Spleen (tissue), 11 donors: ENCODE data around the gene CLC. TPM values are rescaled to one million over a fixed set of nuclear protein-coding genes. Genes with fewer than 3 reads are reported as not detected.

Experiments
- DNase-seq: peaks from one replicate; pipeline ENCODE4 v3.0.0-alpha.2; 2020
- H3K27ac ChIP-seq, 8 donors: fragments of 200-600 bp; sonication (generic) in 7 of 8; 1 replicate in 4 of 8; 2 replicates in 4 of 8; pipeline versions ENCODE4 v1.5.0 to v1.8.0; 2016 to 2021; ENCODE audit warnings: inconsistent platforms in 4 of 8, mild to moderate bottlenecking in 4 of 8, moderate library complexity in 1 of 8
- H3K27me3 ChIP-seq, 7 donors: fragments of 200-600 bp; sonication (generic) in 6 of 7; replicated peaks in 1 of 7; 1 replicate in 4 of 7; 2 replicates in 3 of 7; pipeline versions ENCODE4 v1.5.0 to v1.8.0; 2016 to 2021; ENCODE audit warnings: inconsistent platforms in 3 of 7, mild to moderate bottlenecking in 1 of 7
- H3K36me3 ChIP-seq, 6 donors: fragments of 200-600 bp; sonication (generic) in 5 of 6; 1 replicate in 4 of 6; 2 replicates in 2 of 6; pipeline versions ENCODE4 v1.5.0 to v1.8.0; 2016 to 2021; ENCODE audit warnings: inconsistent platforms in 2 of 6
- H3K4me1 ChIP-seq, 6 donors: fragments of 200-600 bp; sonication (generic) in 5 of 6; 1 replicate in 3 of 6; 2 replicates in 3 of 6; pipeline versions ENCODE4 v1.5.0 to v1.8.0; 2016 to 2021; ENCODE audit warnings: inconsistent platforms in 3 of 6
- H3K4me3 ChIP-seq, 8 donors: fragments of 200-600 bp; sonication (generic) in 7 of 8; 1 replicate in 4 of 8; 2 replicates in 4 of 8; pipeline versions ENCODE4 v1.5.0 to v1.8.0; 2016 to 2021; ENCODE audit warnings: inconsistent platforms in 4 of 8, mild to moderate bottlenecking in 4 of 8, moderate library complexity in 2 of 8
- H3K9me3 ChIP-seq, 8 donors: fragments of 200-600 bp; sonication (generic) in 7 of 8; 1 replicate in 4 of 8; 2 replicates in 4 of 8; pipeline versions ENCODE4 v1.5.0 to v1.8.0; 2016 to 2021; ENCODE audit warnings: inconsistent platforms in 4 of 8
- POLR2A ChIP-seq, 3 donors: fragments of 450-650 bp; IDR thresholded peaks; one replicate each; pipeline ENCODE4 v1.5.1; 2017; ENCODE audit warnings: antibody characterized with exemption in 3 of 3, mild to moderate bottlenecking in 1 of 3
- POLR2AphosphoS5 ChIP-seq, 3 donors: sonication (generic); formaldehyde crosslinking; IDR thresholded peaks; one replicate each; pipeline ENCODE4 v1.5.1; 2017; ENCODE audit warnings: antibody characterized with exemption in 3 of 3
- WGBS, 5 donors: extraction: QIAGEN DNeasy Blood & Tissue Kit in 3 of 5; methylation state at CpG; one replicate each; pipeline versions ENCODE4 v1.1.5 to v1.1.7; 2013 to 2018; 5-methylcytosine and 5-hydroxymethylcytosine counted together
- intact Hi-C: fragments of 100-400 bp; cut with DNase I; formaldehyde crosslinking; loops from one replicate; pipeline ENCODE4 v1.15.0; 2023; ENCODE audit warnings: low total_unique reads
- polyA plus RNA-seq, 3 donors: library from polyadenylated mRNA; stranded (reverse); fragments of 200-250 nt; gene quantifications; one replicate each; pipeline ENCODE4 v1.2.1, GENCODE V29; 2013
- total RNA-seq, 7 donors: library from RNA; depleted of rRNA in 3 of 7; stranded (reverse); fragments of >200 nt in 3 of 7; fragmentation: NEBNext Ultra II Directional in 4 of 7; extraction: Animal tissue kit (Norgen Biotek cat#: 25700) in 4 of 7; gene quantifications; one replicate each; pipeline versions ENCODE4 v1.1.0 to v1.2.1, GENCODE V29; 2016 to 2021
- TF ChIP-seq, protein P1 (sequence below), 11 experiments: fragments of 200-600 bp in 7 of 11; fragments of 450-650 bp in 4 of 11; sonication (generic) in 4 of 11; IDR thresholded peaks in 8 of 11; conservative IDR thresholded peaks in 3 of 11; 1 replicate in 7 of 11; 2 replicates in 4 of 11; pipeline versions ENCODE4 v1.4.0 to v1.8.0; 2016 to 2021; ENCODE audit warnings: antibody characterized with exemption in 11 of 11, inconsistent platforms in 4 of 11, mild to moderate bottlenecking in 1 of 11
- donor health status: healthy with polysubstance abuse.
- donor health status: DM: no; HTN: no; CAD: no; lungs with moderate emphysema.
- donor health status: DM: no; HTN: no; CAD: no.
- donor health status: Bipolar disorder and iron deficiency.
- donor health status: healthy.
- donor health status: DM: no; HTN: no; CAD: no.
- donor health status: DM: yes; HTN: yes; CAD: no.

Gene CLC
- total and polyA plus RNA-seq, 10 donors, result 2.7 to 20.1 (median 6.2) TPM; not detected in 1

- TF ChIP-seq, protein P1, sequence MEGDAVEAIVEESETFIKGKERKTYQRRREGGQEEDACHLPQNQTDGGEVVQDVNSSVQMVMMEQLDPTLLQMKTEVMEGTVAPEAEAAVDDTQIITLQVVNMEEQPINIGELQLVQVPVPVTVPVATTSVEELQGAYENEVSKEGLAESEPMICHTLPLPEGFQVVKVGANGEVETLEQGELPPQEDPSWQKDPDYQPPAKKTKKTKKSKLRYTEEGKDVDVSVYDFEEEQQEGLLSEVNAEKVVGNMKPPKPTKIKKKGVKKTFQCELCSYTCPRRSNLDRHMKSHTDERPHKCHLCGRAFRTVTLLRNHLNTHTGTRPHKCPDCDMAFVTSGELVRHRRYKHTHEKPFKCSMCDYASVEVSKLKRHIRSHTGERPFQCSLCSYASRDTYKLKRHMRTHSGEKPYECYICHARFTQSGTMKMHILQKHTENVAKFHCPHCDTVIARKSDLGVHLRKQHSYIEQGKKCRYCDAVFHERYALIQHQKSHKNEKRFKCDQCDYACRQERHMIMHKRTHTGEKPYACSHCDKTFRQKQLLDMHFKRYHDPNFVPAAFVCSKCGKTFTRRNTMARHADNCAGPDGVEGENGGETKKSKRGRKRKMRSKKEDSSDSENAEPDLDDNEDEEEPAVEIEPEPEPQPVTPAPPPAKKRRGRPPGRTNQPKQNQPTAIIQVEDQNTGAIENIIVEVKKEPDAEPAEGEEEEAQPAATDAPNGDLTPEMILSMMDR (IDR thresholded peaks at IDR 0.05 in 8 of 11, conservative IDR thresholded peaks at IDR 0.05 in 3 of 11), result no peak
- TF ChIP-seq POLR2A (IDR thresholded peaks at IDR 0.05), result no peak
- no peak for TF ChIP-seq POLR2AphosphoS5 (IDR thresholded peaks at IDR 0.05)
- no peaks in the 10 kb centered on the region for H3K36me3 ChIP-seq
- DNase-seq, result no peak
- H3K4me1 ChIP-seq, result no peaks in the 10 kb centered on the region
- intact Hi-C loops, result no loop called here
- WGBS, 5 donors, result 47 to 93% (median 89%) methylated on average over 1 of the region's 1 CpG
- H3K9me3 ChIP-seq, result no peaks in the 10 kb centered on the region
- H3K27me3 ChIP-seq, result peaks cover 0 to 17% (median 0%) of the 10 kb centered on the region in 7 donors
- H3K4me3 ChIP-seq, result no peak overlapping the region
- no peak overlapping the region for H3K27ac ChIP-seq
Measured at GRCh38 chr19:39731685-39732084, 6.1 kb downstream of the CLC start.

DNA sequence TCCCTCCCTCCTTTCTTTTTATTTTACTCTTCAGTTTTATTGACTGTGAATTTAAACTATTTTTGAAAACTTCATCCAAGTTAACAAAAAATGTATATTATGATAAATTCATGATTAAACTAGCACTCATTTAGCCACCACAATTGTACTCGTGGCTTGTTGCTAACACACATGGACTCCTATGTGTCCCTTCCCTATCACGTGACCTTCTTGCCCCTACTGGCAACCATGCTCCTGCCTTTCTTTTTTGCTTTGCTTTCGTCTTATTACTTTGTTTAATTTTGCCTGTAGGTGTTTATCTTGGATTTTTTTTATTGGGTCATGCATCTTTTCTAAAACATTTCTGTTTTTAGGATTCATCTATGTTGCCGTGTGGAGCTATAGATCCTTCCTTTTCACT, 8.2 kb downstream of the CLC start:
- Histone ChIP-seq H3K36me3 (no peaks in the 10 kb centered on the region), H3K9me3 (no peaks in the 10 kb centered on the region), H3K4me1 (no peaks in the 10 kb centered on the region), H3K27me3 (peaks cover 0 to 21% (median 0%) of the 10 kb centered on the region in 7 donors), H3K4me3 (no peak overlapping the region), H3K27ac (no peak overlapping the region)
- DNase-seq, result no peak
- WGBS, 5 donors, result 57 to 80% (median 65%) methylated on average over 4 of the region's 4 CpGs
- no peak for TF ChIP-seq POLR2AphosphoS5 (IDR thresholded peaks at IDR 0.05)
- TF ChIP-seq, protein P1 (IDR thresholded peaks at IDR 0.05 in 8 of 11, conservative IDR thresholded peaks at IDR 0.05 in 3 of 11), result no peak
- no peak for TF ChIP-seq POLR2A (IDR thresholded peaks at IDR 0.05)
- intact Hi-C loops, result no loop called here

DNA sequence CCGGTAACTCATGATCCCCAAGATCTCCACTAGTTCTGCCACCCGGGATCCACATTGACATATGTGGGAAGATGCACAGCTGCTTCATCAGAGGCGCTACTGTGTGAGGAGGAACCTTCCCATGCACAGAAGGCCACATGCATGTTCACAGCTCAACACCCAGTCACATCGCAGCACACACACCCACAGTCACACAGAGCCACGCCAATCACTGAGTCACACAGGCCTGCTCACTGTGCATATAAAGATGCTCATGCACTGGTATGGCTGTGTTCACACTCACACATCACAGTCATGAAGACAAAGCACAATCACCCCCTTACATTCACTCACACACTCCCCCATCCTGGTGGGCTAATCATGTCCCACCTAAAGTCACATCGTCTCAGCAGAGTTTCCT, 9.8 kb downstream of the CLC start:
- no peak for TF ChIP-seq POLR2AphosphoS5 (IDR thresholded peaks at IDR 0.05)
- TF ChIP-seq, protein P1 (IDR thresholded peaks at IDR 0.05 in 8 of 11, conservative IDR thresholded peaks at IDR 0.05 in 3 of 11), result no peak
- Histone ChIP-seq H3K27me3 (peaks cover 0 to 32% (median 3%) of the 10 kb centered on the region in 7 donors), H3K4me3 (no peak overlapping the region), H3K9me3 (no peaks in the 10 kb centered on the region), H3K4me1 (no peaks in the 10 kb centered on the region), H3K36me3 (no peaks in the 10 kb centered on the region), H3K27ac (no peak overlapping the region)
- intact Hi-C loops, result no loop called here
- WGBS, 5 donors, result 88 to 91% (median 89%) methylated on average over 6 of the region's 6 CpGs
- DNase-seq, result no peak

DNA sequence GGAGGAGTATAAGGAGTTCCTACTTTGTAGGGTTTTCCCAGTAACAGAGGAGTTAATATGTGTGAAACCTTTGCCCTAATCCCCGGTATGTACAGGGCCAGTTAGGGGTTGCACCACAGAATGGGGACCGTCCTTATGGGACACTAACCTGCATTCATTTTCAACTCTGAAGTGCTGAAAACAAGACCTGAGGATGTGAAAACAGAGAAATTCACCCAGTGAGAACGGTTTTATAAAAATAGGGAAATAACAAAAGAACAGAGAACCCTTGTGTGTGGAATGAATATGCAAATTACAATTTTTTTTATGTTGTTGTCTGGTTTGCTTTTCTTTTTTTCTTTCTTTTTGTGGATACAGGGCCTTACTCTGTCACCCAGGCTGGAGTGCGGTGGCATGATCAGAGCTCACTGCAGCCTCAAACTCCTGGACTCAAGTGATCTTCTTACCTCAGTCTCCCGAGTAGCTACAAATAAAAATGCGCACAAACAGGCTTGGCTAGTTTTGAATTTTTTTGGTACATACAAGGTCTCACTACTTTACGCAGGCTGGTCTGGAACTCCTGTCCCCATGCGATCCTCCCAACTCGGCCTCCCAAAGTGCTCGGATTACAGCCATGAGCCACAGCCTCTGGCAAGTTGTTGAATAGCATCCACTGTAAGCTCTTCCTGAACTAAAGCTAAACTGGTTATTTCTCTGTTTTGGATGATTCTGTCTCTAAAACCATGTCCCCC, 10.6 kb downstream of the CLC start:
- Histone ChIP-seq H3K27me3 (peaks cover 0 to 33% (median 3%) of the 10 kb centered on the region in 7 donors), H3K27ac (no peak overlapping the region), H3K36me3 (no peaks in the 10 kb centered on the region), H3K9me3 (no peaks in the 10 kb centered on the region), H3K4me1 (no peaks in the 10 kb centered on the region), H3K4me3 (no peak overlapping the region)
- TF ChIP-seq, protein P1 (IDR thresholded peaks at IDR 0.05 in 8 of 11, conservative IDR thresholded peaks at IDR 0.05 in 3 of 11), result no peak
- no peak for TF ChIP-seq POLR2A (IDR thresholded peaks at IDR 0.05)
- TF ChIP-seq POLR2AphosphoS5 (IDR thresholded peaks at IDR 0.05), result no peak
- no peak for DNase-seq
- intact Hi-C loops, result no loop called here
- WGBS, 5 donors, result 77 to 85% (median 82%) methylated on average over 10 of the region's 10 CpGs
